CD8-positive, alpha-beta memory T cell (primary cell): ENCODE data around the gene GNG10. TPM values are rescaled to one million over a fixed set of nuclear protein-coding genes. Genes with fewer than 3 reads are reported as not detected.

Source experiments
- CTCF ChIA-PET: fragments of 350-600 bp; sonication (Branson Sonifier 250); formaldehyde crosslinking; loops from one replicate; lab custom pipeline; 2021; ENCODE audit warnings: antibody characterized with exemption; lab: Charles Lee
- POLR2A ChIA-PET: fragments of 350-600 bp; sonication (Branson Sonifier 250); formaldehyde crosslinking; loops from one replicate; lab custom pipeline; 2021; ENCODE audit warnings: antibody characterized with exemption; lab: Charles Lee
- DNase-seq, 5 donors: peaks; one replicate each; pipeline versions ENCODE4 v3.0.0 to v3.0.0-alpha.2; 2020 to 2022; ENCODE audit warnings: mixed read lengths in 1 of 5
- H3K27ac ChIP-seq: one replicate; pipeline ENCODE4 v1.7.0; 2013; ENCODE audit warnings: low read depth, mild to moderate bottlenecking, low read length, moderate library complexity
- H3K27me3 ChIP-seq: 2 replicates; pipeline ENCODE4 v1.7.0; 2013; ENCODE audit warnings: low read length, mild to moderate bottlenecking; ENCODE audit not compliant: insufficient read depth, poor library complexity, severe bottlenecking
- H3K36me3 ChIP-seq: 2 replicates; pipeline ENCODE4 v1.7.0; 2013; ENCODE audit warnings: mild to moderate bottlenecking, low read length, moderate library complexity; ENCODE audit not compliant: insufficient read depth
- H3K4me1 ChIP-seq: 2 replicates; pipeline ENCODE4 v1.7.0; 2013; ENCODE audit warnings: mild to moderate bottlenecking, low read length, moderate library complexity; ENCODE audit not compliant: insufficient read depth
- H3K4me3 ChIP-seq: 2 replicates; pipeline ENCODE4 v1.7.0; 2013; ENCODE audit warnings: mild to moderate bottlenecking, low read length
- H3K9me3 ChIP-seq: 2 replicates; pipeline ENCODE4 v1.7.0; 2013; ENCODE audit warnings: mild to moderate bottlenecking, low read length
- H3K27ac Mint-ChIP-seq, 8 donors: one replicate each; pipeline ENCODE4 v1.8.0; 2020 to 2021; ENCODE audit warnings: mixed read lengths in 8 of 8, mild to moderate bottlenecking in 6 of 8, inconsistent platforms in 3 of 8, moderate library complexity in 3 of 8
- H3K27me3 Mint-ChIP-seq, 2 donors: one replicate each; pipeline ENCODE4 v1.8.0; 2020 to 2021; ENCODE audit warnings: mixed read lengths in 2 of 2, mild to moderate bottlenecking in 1 of 2, moderate library complexity in 1 of 2
- H3K36me3 Mint-ChIP-seq, 3 donors: one replicate each; pipeline ENCODE4 v1.8.0; 2020 to 2021; ENCODE audit warnings: mixed read lengths in 3 of 3, inconsistent platforms in 1 of 3, mild to moderate bottlenecking in 1 of 3
- H3K4me1 Mint-ChIP-seq, 3 donors: one replicate each; pipeline ENCODE4 v1.8.0; 2020 to 2021; ENCODE audit warnings: mixed read lengths in 3 of 3, inconsistent platforms in 1 of 3, mild to moderate bottlenecking in 1 of 3
- H3K4me3 Mint-ChIP-seq, 7 donors: one replicate each; pipeline ENCODE4 v1.8.0; 2020 to 2021; ENCODE audit warnings: mixed read lengths in 7 of 7, mild to moderate bottlenecking in 6 of 7, moderate library complexity in 4 of 7, inconsistent platforms in 2 of 7
- H3K9me3 Mint-ChIP-seq, 5 donors: one replicate each; pipeline ENCODE4 v1.8.0; 2020 to 2022; ENCODE audit warnings: mixed read lengths in 5 of 5, mild to moderate bottlenecking in 3 of 5, moderate library complexity in 2 of 5, inconsistent platforms in 1 of 5
- polyA plus RNA-seq: library from polyadenylated mRNA; unstranded; fragments of 300-500 nt; fragmentation: Illumina TruSeq; gene quantifications from one replicate; pipeline ENCODE4 v1.2.3, GENCODE V29; 2021
- total RNA-seq, 2 experiments: library from RNA; stranded (reverse); gene quantifications; one replicate each; pipeline ENCODE4 v1.2.3, GENCODE V29; 2021

GNG10 gene
- total and polyA plus RNA-seq, 3 experiments from 2014 or later = 21.9 to 25.1 (median 22.9) TPM

DNA sequence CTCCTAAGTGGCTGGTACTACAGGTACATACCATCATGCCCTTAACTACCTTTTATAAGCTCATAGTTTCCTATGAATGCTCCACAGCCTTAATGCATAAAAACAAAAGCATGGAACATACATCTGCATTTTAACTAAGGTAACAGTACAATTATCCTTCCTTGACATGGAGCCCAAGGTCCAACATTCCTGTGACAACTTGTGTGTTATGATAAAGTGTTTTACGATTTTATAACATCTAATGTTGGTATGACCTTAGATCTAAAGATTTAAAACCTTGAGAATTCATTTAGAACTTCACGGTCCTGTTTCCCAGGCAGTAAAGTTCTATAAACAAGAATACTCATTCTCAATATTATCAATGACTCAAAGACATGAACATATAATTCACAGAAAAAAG, 43.1 kb downstream of the GNG10 start:
- Mint-ChIP-seq H3K4me1 (peaks cover 0 to 6% (median 2%) of the 10 kb centered on the region in 3 donors), H3K9me3 (no peaks in the 10 kb centered on the region), H3K36me3 (peaks cover 0 to 2% (median 0%) of the 10 kb centered on the region in 3 donors), H3K27ac (no peak overlapping the region), H3K27me3 (no peaks in the 10 kb centered on the region), H3K4me3 (no peak overlapping the region)
- DNase-seq = no peak
- no peaks in the 10 kb centered on the region for H3K4me1 ChIP-seq
- H3K27ac ChIP-seq = no peak overlapping the region
- H3K4me3 ChIP-seq = no peak overlapping the region
- CTCF ChIA-PET = no interaction called here
- H3K9me3 ChIP-seq = no peaks in the 10 kb centered on the region
- no peaks in the 10 kb centered on the region for H3K27me3 ChIP-seq
- no peaks in the 10 kb centered on the region for H3K36me3 ChIP-seq
- POLR2A ChIA-PET = no interaction called here

DNA sequence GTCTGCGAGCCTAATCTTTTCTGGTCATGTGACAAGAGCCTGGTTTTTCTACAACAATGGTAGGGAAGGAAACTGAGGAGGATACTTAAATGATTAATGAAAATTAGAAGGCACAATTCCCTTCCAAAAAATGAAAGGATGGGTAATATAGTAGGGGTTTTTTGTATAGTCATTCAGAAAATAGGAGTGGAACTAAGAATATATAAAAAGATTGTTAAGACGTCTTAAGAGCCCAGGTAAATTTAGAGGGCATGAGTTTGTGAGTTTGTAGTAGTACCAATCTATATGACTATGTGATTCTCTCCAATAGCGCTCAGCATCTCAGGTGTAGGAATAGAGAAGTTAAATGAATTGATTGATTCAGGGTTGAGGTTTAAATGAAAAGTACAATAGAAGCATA, 50.1 kb downstream of the GNG10 start:
- Mint-ChIP-seq H3K4me1 (no peaks in the 10 kb centered on the region), H3K4me3 (no peak overlapping the region), H3K9me3 (no peaks in the 10 kb centered on the region), H3K36me3 (peaks cover 0 to 3% (median 0%) of the 10 kb centered on the region in 3 donors), H3K27me3 (no peaks in the 10 kb centered on the region), H3K27ac (no peak overlapping the region)
- H3K27me3 ChIP-seq = no peaks in the 10 kb centered on the region
- H3K27ac ChIP-seq = no peak overlapping the region
- ChIA-PET CTCF (no interaction called here), POLR2A (no interaction called here)
- no peak for DNase-seq
- no peaks in the 10 kb centered on the region for H3K4me1 ChIP-seq
- H3K9me3 ChIP-seq = no peaks in the 10 kb centered on the region
- no peak overlapping the region for H3K4me3 ChIP-seq
- no peaks in the 10 kb centered on the region for H3K36me3 ChIP-seq

DNA sequence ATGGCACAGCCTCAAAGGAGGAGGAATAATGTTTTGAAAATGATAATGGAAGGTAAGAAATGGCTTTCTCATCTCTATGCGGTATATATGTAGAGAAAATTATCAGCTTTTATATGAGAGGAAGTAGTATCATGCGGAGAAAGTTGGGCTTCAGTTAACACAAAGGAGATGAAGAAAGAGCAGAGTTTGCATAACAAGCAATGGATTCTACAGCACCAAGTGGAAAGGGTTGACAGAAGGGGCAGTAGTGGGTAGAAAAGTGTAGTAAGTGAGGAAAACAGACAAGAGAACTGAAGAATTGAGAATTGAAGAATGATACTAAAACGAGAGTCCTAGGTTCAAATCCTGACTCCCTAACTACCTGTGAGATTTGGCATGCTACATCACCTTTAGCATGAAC, 51.0 kb downstream of the GNG10 start:
- Mint-ChIP-seq H3K4me3 (no peak overlapping the region), H3K27me3 (no peaks in the 10 kb centered on the region), H3K36me3 (peaks cover 0 to 3% (median 0%) of the 10 kb centered on the region in 3 donors), H3K4me1 (no peaks in the 10 kb centered on the region), H3K27ac (no peak overlapping the region), H3K9me3 (no peaks in the 10 kb centered on the region)
- Histone ChIP-seq H3K27me3 (no peaks in the 10 kb centered on the region), H3K4me3 (no peak overlapping the region), H3K36me3 (no peaks in the 10 kb centered on the region), H3K27ac (no peak overlapping the region), H3K4me1 (no peaks in the 10 kb centered on the region), H3K9me3 (no peaks in the 10 kb centered on the region)
- DNase-seq = no peak
- ChIA-PET CTCF (no interaction called here), POLR2A (no interaction called here)

DNA sequence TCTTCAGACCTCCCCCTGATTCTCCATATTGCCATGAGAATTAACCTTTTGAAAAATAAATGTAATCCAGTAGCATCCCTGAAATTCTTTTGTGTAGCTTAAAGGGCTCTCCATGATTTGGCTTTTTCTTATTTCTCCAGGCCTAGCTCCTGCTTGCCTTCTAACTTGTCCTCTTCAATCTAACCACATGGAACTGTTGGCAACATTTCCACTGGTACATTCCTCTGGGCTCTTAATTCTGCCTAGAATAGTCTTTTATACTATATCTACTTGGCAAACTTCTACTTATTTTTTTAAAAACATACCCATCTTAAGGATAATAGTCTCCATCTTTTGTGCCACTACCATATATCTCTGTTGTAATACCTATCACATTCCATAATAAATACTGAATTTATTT, 54.1 kb downstream of the GNG10 start:
- no peak for DNase-seq
- no peaks in the 10 kb centered on the region for H3K9me3 Mint-ChIP-seq
- CTCF ChIA-PET = no interaction called here
- H3K4me3 Mint-ChIP-seq = no peak overlapping the region
- peaks cover 0 to 3% (median 0%) of the 10 kb centered on the region in 3 donors for H3K36me3 Mint-ChIP-seq
- H3K27ac Mint-ChIP-seq = no peak overlapping the region
- Histone ChIP-seq H3K36me3 (no peaks in the 10 kb centered on the region), H3K4me3 (no peak overlapping the region), H3K27me3 (no peaks in the 10 kb centered on the region), H3K4me1 (no peaks in the 10 kb centered on the region), H3K27ac (no peak overlapping the region), H3K9me3 (no peaks in the 10 kb centered on the region)
- no peaks in the 10 kb centered on the region for H3K4me1 Mint-ChIP-seq
- POLR2A ChIA-PET = no interaction called here
- no peaks in the 10 kb centered on the region for H3K27me3 Mint-ChIP-seq

DNA sequence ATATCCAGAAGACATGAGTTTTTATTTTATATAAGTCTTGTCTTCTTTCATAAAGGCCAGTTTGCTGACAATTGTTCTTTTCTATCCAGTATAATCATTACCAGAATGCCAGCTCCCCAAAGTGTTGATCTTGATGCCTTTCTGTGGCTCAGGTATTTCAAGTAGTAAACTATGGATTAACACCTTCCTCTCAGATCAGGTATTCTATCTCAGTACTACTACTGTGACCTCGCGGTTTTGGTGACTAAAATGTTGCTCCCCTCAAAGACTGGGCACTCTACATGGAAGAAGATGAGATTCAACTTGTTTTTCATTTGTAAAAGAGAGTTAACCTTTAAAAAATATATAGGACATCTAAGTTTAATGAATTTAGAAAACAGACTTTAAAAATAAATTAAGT, 58.1 kb downstream of the GNG10 start:
- Histone ChIP-seq H3K27me3 (no peaks in the 10 kb centered on the region), H3K4me3 (no peak overlapping the region), H3K4me1 (no peaks in the 10 kb centered on the region), H3K27ac (no peak overlapping the region), H3K36me3 (no peaks in the 10 kb centered on the region), H3K9me3 (no peaks in the 10 kb centered on the region)
- Mint-ChIP-seq H3K9me3 (no peaks in the 10 kb centered on the region), H3K36me3 (peaks cover 0 to 6% (median 0%) of the 10 kb centered on the region in 3 donors), H3K4me3 (no peak overlapping the region), H3K4me1 (no peaks in the 10 kb centered on the region), H3K27me3 (no peaks in the 10 kb centered on the region), H3K27ac (no peak overlapping the region)
- DNase-seq = no peak
- ChIA-PET POLR2A (no interaction called here), CTCF (no interaction called here)

Other genes with a start within 250 kb of the GNG10 start
- 10 to 100 TPM; 86.4 to 92.8 TPM for gene ECPAS, start 177.2 kb upstream of the GNG10 start, total RNA-seq
- gene ECPAS, start 177.2 kb upstream of the GNG10 start, polyA plus RNA-seq = 16.5 TPM
- 1 to 10 TPM; 2.7 to 2.8 TPM for gene ZNF483, start 136.4 kb upstream of the GNG10 start, total RNA-seq
- 5.4 TPM for gene ZNF483, start 136.4 kb upstream of the GNG10 start, polyA plus RNA-seq
- gene PTGR1, start 62.0 kb upstream of the GNG10 start, total RNA-seq = under 1 TPM; 0.62 to 0.96 TPM
- not detected for gene PTGR1, start 62.0 kb upstream of the GNG10 start, polyA plus RNA-seq
- 1 to 10 TPM; 5.7 to 6.0 TPM for gene DNAJC25, start 30.3 kb upstream of the GNG10 start, total RNA-seq
- 2.0 TPM for gene DNAJC25, start 30.3 kb upstream of the GNG10 start, polyA plus RNA-seq
- not detected for gene SHOC1, start 133.3 kb downstream of the GNG10 start, total RNA-seq
- gene SHOC1, start 133.3 kb downstream of the GNG10 start, polyA plus RNA-seq = not detected
- 10 to 100 TPM; 20.4 to 23.2 TPM for gene UGCG, start 235.2 kb downstream of the GNG10 start, total RNA-seq
- gene UGCG, start 235.2 kb downstream of the GNG10 start, polyA plus RNA-seq = 13.1 TPM